NCI-H146 treated with DMSO at 0.1 percent for 48 hours (cell line): ENCODE data around the gene SNUPN.
"Not testable (repeated sequence)": the region's sequence is repeated elsewhere in the genome, so short reads cannot be mapped to it uniquely, and the experiment has no call there.

ENCODE experiments used
- DNase-seq: peaks from one replicate; lab custom pipeline; 2025; ENCODE audit not compliant: unreplicated experiment; lab: John Stamatoyannopoulos, UW

SNUPN gene

GRCh38 chr15:75637245-75638009, 11.9 kb upstream of the SNUPN start:
- no peak for DNase-seq

DNA sequence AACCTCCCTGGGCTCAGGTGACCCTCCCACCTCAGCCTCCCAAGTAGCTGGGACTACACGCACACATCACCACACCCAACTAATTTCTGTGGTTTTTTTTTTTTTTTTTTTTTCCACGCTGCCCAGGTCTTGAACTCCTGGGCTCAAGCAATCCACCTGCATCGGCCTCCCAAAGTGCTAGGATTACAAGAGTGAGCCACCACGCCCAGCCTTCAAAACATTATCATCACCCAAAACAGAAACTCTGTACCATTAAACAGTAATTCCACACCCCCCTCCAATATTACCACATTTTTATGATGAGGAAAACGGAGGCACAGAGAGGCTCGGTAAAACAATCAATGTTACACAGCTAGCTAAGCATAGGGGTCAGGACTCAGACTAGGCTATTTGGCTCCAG, 10.5 kb upstream of the SNUPN start:
- no peak for DNase-seq

GRCh38 chr15:75633922-75634321, 8.4 kb upstream of the SNUPN start:
- DNase-seq, result not testable (repeated sequence)

DNA sequence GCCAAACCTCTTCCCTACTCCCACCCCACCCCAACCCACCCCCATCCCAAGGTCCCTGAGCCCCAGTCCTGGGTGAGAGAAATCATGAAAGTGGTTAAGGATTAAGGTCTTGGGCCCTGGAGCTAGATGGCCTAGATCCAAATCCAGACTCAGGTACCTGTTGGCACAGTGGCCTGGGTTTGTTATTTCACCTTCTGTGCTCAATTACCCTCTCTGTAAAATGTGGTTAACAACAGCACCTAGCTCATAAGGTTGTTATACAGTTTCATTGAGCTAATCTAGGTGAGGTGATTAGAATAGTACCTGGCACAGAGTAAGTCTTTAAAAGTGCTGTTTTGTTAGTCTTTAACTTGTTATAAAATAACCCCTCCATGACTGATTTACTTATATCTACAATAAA, 6.4 kb upstream of the SNUPN start:
- no peak for DNase-seq

DNA sequence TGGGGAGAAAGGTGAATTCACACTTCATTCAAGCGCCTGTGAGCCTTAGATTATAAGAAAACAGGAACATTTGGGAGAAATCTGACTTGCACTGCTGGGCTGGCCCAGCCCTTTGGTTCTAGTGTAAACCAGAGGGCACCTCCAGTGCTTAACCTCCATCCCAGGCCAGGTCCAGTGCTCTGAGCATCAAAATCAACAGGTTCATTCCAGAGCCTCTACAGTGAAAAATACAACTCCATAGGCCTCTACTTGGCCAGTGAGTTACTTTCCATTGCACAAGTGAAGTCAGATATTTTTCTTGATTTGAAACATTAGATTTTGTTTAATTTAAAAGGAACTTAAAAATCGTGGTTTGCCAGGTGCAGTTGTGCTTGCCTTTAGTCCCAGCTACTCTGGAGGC, 3.0 kb downstream of the SNUPN start:
- no peak for DNase-seq

DNA sequence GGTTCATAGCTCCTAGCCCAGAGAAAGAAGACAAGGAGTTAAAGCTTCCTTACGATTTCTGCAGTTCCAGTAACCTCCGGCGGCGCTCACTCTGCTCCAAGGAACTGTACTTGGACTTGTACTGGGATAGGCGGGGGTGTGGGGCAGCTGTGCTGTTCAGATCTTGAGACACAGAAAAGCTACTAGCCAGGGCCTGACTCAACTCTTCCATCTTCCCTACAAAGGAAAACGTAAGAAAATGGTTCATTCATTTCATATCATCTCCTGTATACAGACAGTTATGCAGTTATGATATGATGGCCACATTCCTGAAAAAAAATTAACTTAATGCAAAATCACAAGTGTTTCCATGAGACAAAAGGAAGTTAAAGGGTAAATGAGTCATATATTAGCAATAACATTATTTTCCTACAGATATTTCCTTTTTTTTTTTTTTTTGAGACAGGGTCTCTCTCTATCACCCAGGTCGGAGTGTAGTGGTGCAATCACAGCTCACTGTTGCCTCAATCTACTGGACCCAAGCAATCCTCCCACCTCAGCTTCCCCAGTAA, 4.6 kb downstream of the SNUPN start:
- DNase-seq, result no peak

DNA sequence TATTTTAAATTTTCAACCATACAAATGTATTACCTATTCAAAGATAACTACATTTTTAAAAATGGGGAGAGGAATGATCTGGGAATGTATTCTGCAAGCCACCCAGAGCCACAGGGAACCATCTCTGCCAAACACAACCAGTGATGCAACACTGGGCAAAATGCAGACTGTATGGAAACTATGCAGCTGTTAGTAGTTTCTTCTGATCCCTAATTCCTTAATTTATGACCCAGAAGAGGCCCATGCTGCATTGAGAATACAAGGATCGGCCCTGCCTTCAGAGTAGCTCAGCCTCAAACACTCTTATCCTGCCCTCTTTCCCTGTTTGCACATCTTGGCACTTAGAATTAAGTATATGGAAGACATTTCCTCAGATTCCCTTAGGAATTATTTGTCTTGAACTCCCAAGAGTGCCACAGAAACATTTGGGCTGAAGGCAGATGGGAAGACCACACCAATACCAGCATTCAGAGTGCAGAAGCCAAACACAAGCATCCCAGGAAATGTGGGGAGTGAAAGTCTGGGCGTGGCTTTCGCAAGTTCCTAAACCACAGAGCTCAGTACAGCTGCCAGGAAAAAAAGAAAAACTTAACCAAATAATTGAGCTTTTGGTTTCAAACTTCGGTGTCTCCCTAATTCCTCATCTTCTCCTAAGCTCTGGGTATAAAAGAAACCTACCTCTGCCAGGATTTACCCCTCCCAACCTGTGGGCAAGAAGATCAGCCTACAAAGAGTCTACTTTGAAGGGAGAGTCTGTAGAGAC, 5.3 kb downstream of the SNUPN start:
- no peak for DNase-seq

DNA sequence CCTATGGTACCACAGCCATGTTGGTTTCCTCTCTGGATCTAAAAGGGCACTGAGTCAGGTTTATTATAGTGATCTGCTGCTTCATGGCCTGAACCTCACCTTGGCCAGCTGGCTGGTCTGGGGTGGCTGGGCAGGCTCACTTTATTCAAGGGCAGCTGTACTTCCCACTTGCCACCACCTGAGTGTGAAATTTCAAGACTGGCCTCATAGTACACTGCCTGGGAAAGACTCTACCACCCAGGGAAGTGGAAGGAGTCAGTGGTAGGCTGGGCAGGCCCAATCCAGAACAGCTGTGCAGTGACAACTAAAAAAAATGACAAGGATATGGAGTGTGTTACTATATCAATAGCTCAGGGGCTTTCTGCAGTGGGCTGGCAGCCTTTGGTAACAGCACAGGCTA, 8.8 kb downstream of the SNUPN start:
- DNase-seq, result no peak

DNA sequence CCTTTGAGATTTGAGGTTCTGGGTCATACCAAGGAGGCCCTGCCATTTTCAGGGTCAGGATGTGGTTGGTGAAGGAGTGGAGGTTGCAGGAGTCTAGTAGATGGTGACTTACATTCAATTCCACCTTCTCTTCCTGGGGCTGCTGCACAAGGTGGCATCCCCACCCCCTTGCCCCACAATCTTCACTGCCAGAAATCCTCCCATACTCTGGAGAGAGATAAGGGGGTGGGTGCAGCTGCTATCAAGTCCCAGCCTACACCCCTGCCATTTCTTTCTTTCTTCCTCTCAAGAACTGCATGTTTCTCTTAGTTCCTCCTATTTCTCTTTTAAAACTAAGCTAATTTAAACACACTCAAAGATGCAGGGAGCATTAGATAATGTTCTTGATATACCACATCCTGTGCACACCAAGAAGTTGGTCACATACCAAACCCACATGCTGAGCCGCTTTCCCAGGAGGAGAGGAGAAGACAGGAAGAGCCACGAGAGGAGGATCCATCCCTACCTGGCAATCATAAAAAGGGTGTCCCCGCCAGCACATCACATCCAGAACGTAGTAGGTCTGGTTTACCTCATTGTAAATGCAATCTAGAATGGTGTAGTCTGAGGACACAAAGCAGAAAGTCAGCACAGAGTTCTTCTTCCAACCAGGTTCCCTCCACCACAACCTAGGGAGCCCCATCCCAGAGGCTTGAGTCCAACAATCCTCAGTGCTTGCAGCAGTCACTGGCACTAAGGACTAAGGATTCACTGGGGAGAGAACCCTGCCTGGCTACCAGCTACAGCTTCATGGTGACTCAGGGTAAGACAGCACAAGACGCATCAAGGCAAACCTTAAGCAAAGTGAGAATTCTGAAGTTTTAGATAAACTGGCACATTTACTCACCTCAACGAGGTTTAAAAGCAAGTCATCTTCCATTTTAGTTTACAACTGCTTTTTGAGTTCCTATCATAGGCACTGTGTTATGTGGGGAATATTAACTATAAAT, 18.5 kb downstream of the SNUPN start:
- DNase-seq, result no peak

DNA sequence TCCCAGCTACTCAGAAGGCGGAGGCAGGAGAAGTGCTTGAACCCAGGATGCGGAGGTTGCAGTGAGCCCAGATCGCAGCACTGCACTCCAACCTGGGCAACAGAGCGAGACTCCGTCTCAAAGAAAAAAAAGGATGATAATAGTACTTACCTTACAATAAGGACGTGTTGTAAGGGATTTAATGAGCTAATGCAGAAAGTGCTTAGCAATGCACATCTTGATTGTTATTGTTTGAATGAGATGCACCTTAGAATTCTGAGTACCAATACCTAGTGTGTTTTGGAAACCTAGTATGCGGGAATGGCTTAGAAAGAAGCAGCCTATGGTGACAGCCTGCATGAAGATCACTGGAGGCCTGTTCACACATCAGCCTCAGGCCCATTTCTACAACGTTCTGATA, 19.5 kb downstream of the SNUPN start:
- DNase-seq, result no peak

DNA sequence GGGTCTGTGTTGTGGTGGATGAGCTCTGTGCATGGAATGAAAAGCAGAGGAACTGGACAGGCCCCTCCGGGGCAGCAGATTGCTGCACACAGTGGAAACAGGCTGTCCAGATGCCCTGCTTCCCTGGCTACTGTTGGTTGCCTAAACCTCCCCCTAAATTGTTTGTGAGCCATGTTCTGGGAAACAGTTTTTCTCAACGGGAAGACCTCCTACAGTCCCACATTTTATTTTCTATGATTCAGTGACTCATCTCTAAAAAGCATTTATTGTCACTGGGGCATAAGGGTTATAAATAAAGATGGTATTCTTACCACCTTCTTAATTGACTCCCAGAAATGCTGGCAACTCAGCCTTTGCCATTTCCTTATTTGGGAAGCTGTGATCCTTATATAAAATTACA, 26.1 kb downstream of the SNUPN start:
- no peak for DNase-seq

DNA sequence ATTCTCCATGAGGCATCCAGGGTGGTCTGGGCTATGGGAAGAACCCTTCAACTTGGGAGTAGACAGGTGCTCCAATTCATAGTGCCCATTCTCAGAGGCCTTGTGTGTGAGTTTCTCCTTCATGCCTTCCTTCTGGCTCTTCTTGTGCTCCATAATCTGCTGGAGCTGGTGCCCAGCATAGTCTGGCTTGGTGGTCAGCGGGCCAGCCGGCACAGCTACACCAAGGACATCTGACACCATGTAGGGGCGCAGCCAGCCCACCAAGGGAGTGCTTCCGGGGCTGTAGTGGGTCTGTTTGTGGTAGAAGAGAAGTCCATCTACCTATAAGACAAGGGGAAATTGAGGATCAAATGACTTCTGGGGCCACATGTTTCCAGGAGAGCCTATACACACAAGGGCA, 27.2 kb downstream of the SNUPN start:
- DNase-seq, result no peak

- no peak for DNase-seq
Observed at GRCh38 chr15:75597667-75598341, 27.7 kb downstream of the SNUPN start.

DNA sequence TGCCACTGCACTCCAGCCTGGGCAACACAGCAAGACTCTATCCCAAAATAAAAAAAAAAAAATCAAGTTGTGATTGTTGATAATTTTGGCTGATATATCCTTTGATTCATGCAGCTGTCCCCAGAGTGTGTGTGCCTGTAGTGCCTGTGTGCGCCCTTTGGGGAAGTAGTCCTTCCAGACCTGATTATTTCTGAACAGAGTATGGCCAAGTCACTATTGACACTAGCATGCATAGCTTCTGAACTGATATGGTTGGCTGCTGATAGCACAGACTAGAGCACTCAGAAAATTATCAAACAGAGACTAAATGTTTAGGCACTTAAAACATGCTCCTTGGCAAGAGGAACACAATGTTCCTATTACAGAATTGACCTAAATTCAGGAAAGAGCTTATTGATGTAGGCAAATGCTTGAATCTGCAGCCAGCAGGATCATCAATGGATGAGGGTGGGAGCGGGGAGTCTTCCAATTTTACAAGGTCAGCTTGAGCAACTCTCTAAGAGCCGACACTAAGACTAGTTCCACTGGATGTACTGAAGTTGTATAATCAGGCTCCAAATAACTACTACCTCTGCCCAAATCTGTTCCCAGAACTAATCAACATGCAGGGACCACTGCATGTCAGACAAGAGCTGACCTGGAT, 28.7 kb downstream of the SNUPN start:
- no peak for DNase-seq

DNA sequence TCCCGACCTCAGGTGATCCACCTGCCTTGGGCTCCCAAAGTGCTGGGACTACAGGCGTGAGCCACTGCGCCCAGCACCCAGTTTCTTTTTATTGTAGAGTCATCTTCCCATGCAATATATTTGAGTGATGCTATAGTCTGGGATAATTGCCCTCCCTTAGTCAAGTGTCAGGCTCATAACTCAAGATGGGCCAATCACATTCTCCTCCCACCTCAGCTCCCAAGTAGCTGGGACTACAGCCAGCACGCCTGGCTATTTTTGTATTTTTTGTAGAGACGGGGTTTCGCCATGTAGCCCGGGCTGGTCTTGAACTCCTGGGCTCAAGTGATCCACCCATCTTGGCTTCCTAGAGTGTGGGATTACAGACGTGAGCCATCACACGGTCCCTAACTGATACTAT, 31.2 kb downstream of the SNUPN start:
- no peak for DNase-seq

- DNase-seq, result no peak
Observed at GRCh38 chr15:75591655-75592364, 33.7 kb downstream of the SNUPN start.

- no peak for DNase-seq
Observed at GRCh38 chr15:75590239-75590638, 35.3 kb downstream of the SNUPN start.

GRCh38 chr15:75589071-75589470, 36.5 kb downstream of the SNUPN start:
- DNase-seq, result no peak

- not testable (repeated sequence) for DNase-seq
Observed at GRCh38 chr15:75586422-75586821, 39.1 kb downstream of the SNUPN start.
